GM20000 (cell line): Measurements from ENCODE around the gene PPP1R12C.

ENCODE experiments used
- DNase-seq: peaks from one replicate; pipeline ENCODE4 v3.0.0; 2012; ENCODE audit warnings: low spot score
- CTCF ChIP-seq: IDR thresholded peaks from 2 replicates; pipeline ENCODE4 v1.5.1; 2012; ENCODE audit warnings: mild to moderate bottlenecking, control low read depth; ENCODE audit errors: extremely low read depth, missing control alignments

PPP1R12C gene

DNA sequence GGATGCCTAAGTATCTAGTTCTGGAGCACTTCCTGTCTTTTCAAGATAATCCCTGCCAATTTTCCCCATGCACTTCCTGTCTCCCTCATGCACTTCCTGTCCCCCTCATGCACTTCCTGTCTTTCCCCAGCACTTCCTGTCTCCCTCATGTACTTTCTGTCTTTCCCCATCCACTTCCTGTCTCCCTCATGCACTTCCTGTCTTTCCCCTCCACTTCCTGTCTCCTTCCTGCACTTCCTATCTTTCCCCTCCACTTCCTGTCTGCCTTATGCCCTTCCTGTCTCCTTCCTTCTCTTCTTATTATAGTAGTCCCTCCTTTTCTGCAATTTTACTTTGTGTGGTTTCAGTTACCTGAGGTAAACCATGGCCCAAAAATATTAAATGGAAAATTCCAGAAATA is 34.6 kb upstream of the PPP1R12C start:
- DNase-seq: no peak
- TF ChIP-seq CTCF: no peak

DNA sequence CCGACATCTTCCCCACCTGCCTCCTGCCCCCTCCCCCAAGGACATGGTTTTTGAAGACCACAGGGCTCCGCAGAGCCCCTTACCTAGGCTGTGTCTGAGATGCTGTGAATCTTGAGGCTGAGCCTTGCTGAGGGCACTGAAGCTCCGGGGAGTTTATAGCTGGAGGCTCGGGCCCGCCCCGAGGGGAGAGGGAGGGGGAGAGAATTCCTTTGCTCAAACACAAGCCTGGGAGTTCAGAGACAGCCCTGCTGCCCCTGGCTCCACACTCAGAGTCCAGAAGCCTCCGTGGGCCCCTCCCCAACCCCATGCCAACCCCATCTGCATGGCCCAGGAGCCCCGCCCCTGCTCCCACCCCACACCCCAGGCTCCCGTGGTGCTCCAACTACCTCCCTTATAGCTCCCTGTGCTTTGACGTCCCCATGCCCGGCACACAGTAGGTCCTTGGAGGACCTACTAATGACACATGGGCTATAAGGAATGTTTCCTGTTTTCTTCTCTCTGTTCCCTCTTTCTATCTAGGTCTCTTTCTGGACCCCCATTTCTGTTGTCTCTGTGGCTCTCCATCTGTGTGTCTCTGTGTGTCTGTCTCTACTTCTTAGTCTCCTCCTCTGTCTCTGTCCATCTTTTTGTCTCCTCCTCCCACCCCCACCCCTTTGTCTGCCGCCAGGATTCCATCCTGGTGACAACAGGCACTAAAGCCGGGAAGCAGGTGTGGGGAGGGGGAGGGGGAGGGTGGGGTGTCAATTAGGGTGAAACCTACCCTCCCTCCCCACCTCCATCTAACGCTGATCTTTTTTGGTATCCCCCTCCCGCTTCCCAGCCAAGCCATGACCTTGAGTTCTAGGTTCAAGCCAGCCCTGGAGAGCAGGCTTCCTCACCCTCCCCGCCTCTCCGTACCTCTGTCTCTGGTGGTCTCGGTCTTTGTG is 31.9 kb upstream of the PPP1R12C start, which contains the start of gene TNNT1:
TSS of gene TNNT1 (minus strand) at position 129 of the 926 bp plus-strand sequence. CDS start 2,049 bp downstream, outside the sequence.
- DNase-seq: no peak
- TF ChIP-seq CTCF: no peak

DNA sequence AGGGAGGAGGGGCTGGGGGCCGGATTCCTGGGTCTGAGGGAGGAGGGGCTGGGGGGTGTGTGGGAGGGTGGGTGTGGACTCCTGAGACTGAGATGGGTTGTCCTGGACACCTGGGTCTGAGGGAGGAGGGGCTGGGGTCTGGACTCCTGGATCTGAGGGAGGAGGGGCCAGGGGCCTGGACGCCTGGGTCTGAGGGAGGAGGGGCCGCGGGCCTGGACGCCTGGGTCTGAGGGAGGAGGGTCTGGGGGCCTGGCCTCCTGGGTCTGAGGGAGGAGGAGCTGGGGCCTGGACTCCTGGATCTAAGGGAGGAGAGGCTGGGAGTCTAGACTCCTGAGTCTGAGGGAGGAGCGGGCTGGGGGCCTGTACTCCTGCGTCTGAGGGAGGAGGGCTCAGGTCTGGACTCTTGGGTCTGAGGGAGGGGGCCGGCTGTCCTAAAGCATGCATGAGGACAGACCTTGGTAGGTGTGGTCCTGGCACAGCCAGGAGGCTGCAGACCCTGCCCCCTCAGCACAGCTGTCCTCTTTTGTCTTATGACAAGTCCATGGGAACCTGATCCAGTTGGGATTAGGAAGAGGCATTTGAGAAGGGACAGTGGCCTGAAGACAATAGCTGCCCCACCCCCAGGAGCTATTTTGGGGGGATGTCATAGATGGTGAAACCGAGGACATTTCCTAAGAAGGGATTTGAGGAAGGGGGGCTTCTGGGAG is 30.3 kb upstream of the PPP1R12C start:
- no peak for TF ChIP-seq CTCF
- DNase-seq: no peak

DNA sequence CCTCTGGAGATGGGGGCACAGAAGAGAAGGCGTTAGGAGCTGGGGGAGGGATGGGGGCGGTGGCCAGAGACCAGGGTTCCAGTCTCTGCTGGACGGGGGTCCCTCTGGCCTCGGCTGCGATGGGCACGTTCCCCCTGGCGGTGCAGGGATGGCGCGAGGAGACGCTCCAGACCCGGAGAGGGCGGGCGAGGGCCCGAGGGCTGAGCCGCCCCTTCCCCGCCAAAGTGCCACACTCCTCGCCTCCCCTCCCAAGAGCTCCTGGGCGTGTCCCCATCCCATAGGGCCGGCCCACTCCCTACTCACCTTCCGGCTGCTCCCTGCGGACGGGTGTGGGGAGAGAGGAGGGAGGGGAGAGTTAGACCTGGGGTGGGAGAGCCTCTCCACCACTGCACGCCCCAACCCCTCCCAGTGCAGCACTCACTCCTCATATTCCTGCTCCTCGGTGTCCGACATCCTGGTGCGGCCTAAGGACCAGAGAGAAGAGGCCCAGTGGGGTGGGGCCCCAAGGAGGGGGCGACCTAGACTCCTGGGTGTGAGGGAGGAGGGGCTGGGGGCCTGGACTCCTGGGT is 29.4 kb upstream of the PPP1R12C start:
- no peak for TF ChIP-seq CTCF
- no peak for DNase-seq

GRCh38 chr19:55146078-55146704 is 28.8 kb upstream of the PPP1R12C start:
- peak; percentile 74 for DNase-seq
- TF ChIP-seq CTCF: peak; percentile 45

DNA sequence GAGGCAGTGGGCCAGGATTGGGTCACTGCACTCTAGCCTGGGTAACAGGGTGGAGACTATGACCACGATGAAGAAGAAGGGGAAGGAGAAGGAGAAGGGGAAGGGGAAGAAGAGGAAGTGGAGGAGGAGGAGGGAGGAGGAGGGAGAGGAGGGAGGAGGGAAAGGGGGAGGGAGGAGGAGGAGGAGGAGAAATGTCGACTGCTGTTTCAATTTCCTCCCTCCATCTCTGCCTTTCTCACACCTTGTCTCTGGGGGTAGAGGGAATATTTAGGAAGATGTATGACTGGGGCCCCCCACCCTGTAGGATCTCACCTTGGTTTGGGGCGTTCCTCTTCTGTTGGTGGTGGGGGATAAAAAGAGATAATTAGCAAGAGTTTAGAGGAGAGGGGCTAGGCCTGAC is 27.8 kb upstream of the PPP1R12C start:
- no peak for DNase-seq
- no peak for TF ChIP-seq CTCF
